HepG2 (cell line): ENCODE measurements around the gene PSEN2. TPM values are rescaled to one million over a fixed set of nuclear protein-coding genes. Genes with fewer than 3 reads are reported as not detected.

ENCODE experiments used
- ATAC-seq: fragments of 200-7000 bp; cut with Tn5 transposase; 3 replicates; pipeline ENCODE4 v1.9.1; 2020; ENCODE audit warnings: mild to moderate bottlenecking, moderate library complexity
- BruUV-seq: library from RNA; stranded (reverse); fragments of 400-500 nt; replicated peaks from 2 replicates; lab custom pipeline; 2021; lab: Mats Ljungman, UMichigan
- CTCF ChIA-PET: fragments of 300-600 bp; formaldehyde crosslinking; extraction: SDS; loops from one replicate; lab custom pipeline; 2021; ENCODE audit warnings: low total read pairs, inconsistent platforms, low intra/inter-chr PET ratio; lab: Yijun Ruan, JAX
- POLR2A ChIA-PET: fragments of 350-600 bp; sonication (Branson Sonifier 250); formaldehyde crosslinking; loops from one replicate; lab custom pipeline; 2020; ENCODE audit warnings: antibody characterized with exemption, inconsistent platforms; lab: Yijun Ruan, JAX
- DNase-seq: peaks from one replicate; pipeline ENCODE4 v3.0.0-alpha.2; 2015; ENCODE audit warnings: low spot score
- FAIRE-seq: peaks from 3 replicates; lab custom pipeline; 2011; peaks lifted over from hg19 to GRCh38; lab: Jason Lieb, UNC
- H2AFZ ChIP-seq: one replicate; pipeline ENCODE4 v1.6.1; 2011; ENCODE audit warnings: low read length, inconsistent platforms
- H3K27ac ChIP-seq: fragments of 300-600 bp; 3 replicates; pipeline ENCODE4 v1.8.0; 2011; ENCODE audit warnings: mixed run types, mild to moderate bottlenecking, mixed read lengths, low read length, inconsistent platforms; ENCODE audit not compliant: insufficient read depth; ENCODE audit errors: extremely low read length
- H3K27me3 ChIP-seq, 2 experiments: fragments of 200-600 bp in 1 of 2; 2 replicates in 1 of 2; 3 replicates in 1 of 2; pipeline versions ENCODE4 v1.6.0 to v1.8.0; 2011; ENCODE audit warnings: low read length in 2 of 2, mild to moderate bottlenecking in 2 of 2, moderate library complexity in 2 of 2, inconsistent platforms in 1 of 2; ENCODE audit not compliant: insufficient read depth in 2 of 2, control insufficient read depth in 1 of 2
- H3K36me3 ChIP-seq, 2 experiments: fragments of 200-600 bp in 1 of 2; replicated peaks in 1 of 2; 2 replicates in 1 of 2; 3 replicates in 1 of 2; pipeline versions ENCODE4 v1.5.1 to v1.8.0; 2011; ENCODE audit warnings: low read length in 2 of 2, inconsistent platforms in 1 of 2; ENCODE audit not compliant: insufficient read depth in 2 of 2, control insufficient read depth in 1 of 2
- H3K4me1 ChIP-seq: 2 replicates; pipeline ENCODE4 v1.5.1; 2012; ENCODE audit warnings: low read length, inconsistent platforms; ENCODE audit not compliant: insufficient read depth
- H3K4me2 ChIP-seq: 2 replicates; pipeline ENCODE4 v1.6.0; 2011; ENCODE audit warnings: low read depth, low read length, inconsistent platforms
- H3K4me3 ChIP-seq, 3 experiments: fragments of 200-600 bp in 1 of 3; sonication (generic), shearing (Covaris generic) in 1 of 3; replicated peaks in 1 of 3; 2 replicates each; pipeline ENCODE4 v1.5.1; 2011 to 2016; ENCODE audit warnings: low read length in 3 of 3, inconsistent platforms in 2 of 3, low read depth in 2 of 3, mild to moderate bottlenecking in 2 of 3, control low read depth in 1 of 3, mixed read lengths in 1 of 3; ENCODE audit not compliant: insufficient read depth in 1 of 3
- H3K79me2 ChIP-seq: one replicate; pipeline ENCODE4 v1.6.1; 2011; ENCODE audit warnings: low read length, inconsistent platforms; ENCODE audit not compliant: insufficient read depth
- H3K9ac ChIP-seq: 2 replicates; pipeline ENCODE4 v1.6.0; 2011; ENCODE audit warnings: mild to moderate bottlenecking, low read depth, low read length, inconsistent platforms; ENCODE audit not compliant: insufficient read depth
- H3K9me3 ChIP-seq: 2 replicates; pipeline ENCODE4 v1.5.1; 2012; ENCODE audit warnings: mild to moderate bottlenecking, low read length
- H4K20me1 ChIP-seq: 2 replicates; pipeline ENCODE4 v1.6.0; 2011; ENCODE audit warnings: inconsistent platforms, mild to moderate bottlenecking, low read length, moderate library complexity; ENCODE audit not compliant: insufficient read depth
- BHLHE40 ChIP-seq: IDR thresholded peaks from 2 replicates; pipeline ENCODE4 v1.6.1; 2011; ENCODE audit warnings: low read length, improper control_type of control experiment
- CCAR2 ChIP-seq: fragments of 200-400 bp; formaldehyde crosslinking; optimal IDR thresholded peaks from 2 replicates; pipeline ENCODE3; 2018; ENCODE audit warnings: low read depth, mild to moderate bottlenecking, low read length, moderate library complexity
- DNMT1 ChIP-seq: sonication (generic); formaldehyde crosslinking; IDR thresholded peaks from 2 replicates; pipeline ENCODE4 v1.5.1; 2020; ENCODE audit warnings: mild to moderate bottlenecking, missing genetic modification reagents
- NR2F6 ChIP-seq, 2 experiments: IDR thresholded peaks; 2 replicates each; pipeline ENCODE4 v1.6.1; 2016; ENCODE audit warnings: antibody characterized with exemption in 1 of 2, mild to moderate bottlenecking in 1 of 2
- STAG1 ChIP-seq: sonication (generic); formaldehyde crosslinking; IDR thresholded peaks from 2 replicates; pipeline ENCODE4 v1.4.0; 2020; ENCODE audit warnings: missing genetic modification reagents
- TBX3 ChIP-seq: fragments of 450-650 bp; IDR thresholded peaks from 2 replicates; pipeline ENCODE4 v1.6.1; 2017; ENCODE audit warnings: antibody characterized with exemption, mild to moderate bottlenecking, inconsistent platforms, borderline replicate concordance
- YEATS2 ChIP-seq: sonication (generic); formaldehyde crosslinking; IDR thresholded peaks from 2 replicates; pipeline ENCODE4 v1.4.0; 2020; ENCODE audit warnings: missing genetic modification reagents, borderline replicate concordance
- ZNF513 ChIP-seq: sonication (generic); formaldehyde crosslinking; conservative IDR thresholded peaks from 2 replicates; pipeline ENCODE4 v1.5.0; 2020; ENCODE audit warnings: missing genetic modification reagents
- ZNF775 ChIP-seq: sonication (generic); formaldehyde crosslinking; IDR thresholded peaks from 2 replicates; pipeline ENCODE4 v1.4.0; 2020; ENCODE audit warnings: missing genetic modification reagents, mild to moderate bottlenecking, moderate library complexity, borderline replicate concordance
- ZNF816 ChIP-seq: sonication (generic); formaldehyde crosslinking; IDR thresholded peaks from 2 replicates; pipeline ENCODE4 v1.8.0; 2022; ENCODE audit warnings: missing genetic modification reagents, mild to moderate bottlenecking, borderline replicate concordance
- WGBS: methylation state at CpG from one replicate; pipeline ENCODE4 v1.1.6; 2017; ENCODE audit warnings: low lambda C conversion rate; 5-methylcytosine and 5-hydroxymethylcytosine counted together
- in situ Hi-C: cut with HindIII; loops from 2 replicates; pipeline ENCODE4 v1.10.0; 2017; ENCODE audit warnings: low pct_unique_long_range_greater_than_20kb; ENCODE audit not compliant: extremely low pct_ligation_motif_present
- intact Hi-C: fragments of 100-400 bp; cut with micrococcal nuclease; formaldehyde crosslinking; loops from one replicate; pipeline ENCODE4 v1.10.0; 2022; ENCODE audit not compliant: unreplicated experiment
- polyA plus RNA-seq, 8 experiments: library from polyadenylated mRNA; depleted of rRNA in 3 of 8; stranded (reverse) in 7 of 8; unstranded in 1 of 8; fragments of >200 nt; fragmentation: Illumina TruSeq in 4 of 8; extraction: Trizol in 4 of 8; gene quantifications; 2 replicates each; pipeline versions ENCODE4 v1.2.1 to v1.2.3, GENCODE V29; 2011 to 2016; ENCODE audit warnings: low read depth in 4 of 8, missing spikeins in 1 of 8, mixed read lengths in 1 of 8; ENCODE audit not compliant: insufficient read depth in 1 of 8
- total RNA-seq, 5 experiments: library from RNA; depleted of rRNA; stranded (reverse); fragments of >200 nt; fragmentation: Illumina TruSeq; extraction: Trizol; gene quantifications; 2 replicates each; pipeline ENCODE4 v1.2.3, GENCODE V29; 2016; ENCODE audit warnings: low read depth in 1 of 5

The PSEN2 gene
- total and polyA plus RNA-seq, 2 of the 13 experiments (the other 11 are each of a cell fraction or from before 2014, with no cell fraction given): 5.9 to 13.1 TPM

- TF ChIP-seq ZNF513 (CRISPR knock-in tag): no peak
- TF ChIP-seq BHLHE40: no peak
- TF ChIP-seq STAG1: no peak
- no peak for TF ChIP-seq DNMT1 (CRISPR knock-in tag)
These were observed 403 bp upstream of the PSEN2 start (continued) for GRCh38 chr1:226870026-226870400.

GRCh38 chr1:226871636-226872327, 1.4 kb downstream of the PSEN2 start:
- peak overlapping the region; percentile 66; the same call in 1 of the 2 replicates for H3K9ac ChIP-seq
- WGBS: 86% methylated on average over 12 of the region's 14 CpGs
- intact Hi-C loops: no loop called here
- peaks cover 24% of the 10 kb centered on the region for H3K4me1 ChIP-seq
- POLR2A ChIA-PET: no interaction called here
- TSS peak; percentile 56 for BruUV-seq
- peak overlapping the region; percentile 80 for H3K4me2 ChIP-seq
- no peak for ATAC-seq
- H3K36me3 ChIP-seq: peaks cover 1 to 6% of the 10 kb centered on the region in 2 experiments; a peak in 2 of 5 replicates
- peak overlapping the region; percentile 67 to 78 (median 78); a peak in 5 of 6 replicates for H3K4me3 ChIP-seq
- DNase-seq: no peak
- H3K27me3 ChIP-seq: no peaks in the 10 kb centered on the region
- H3K79me2 ChIP-seq: no peaks in the 10 kb centered on the region
- CTCF ChIA-PET: no interaction called here
- H2AFZ ChIP-seq: no peak overlapping the region
- in situ Hi-C loops: no loop called here
- no peaks in the 10 kb centered on the region for H4K20me1 ChIP-seq
- no peak for FAIRE-seq
- H3K9me3 ChIP-seq: no peaks in the 10 kb centered on the region
- TF ChIP-seq NR2F6 (IDR thresholded peaks at IDR 0.05) (no peak), NR2F6 (CRISPR knock-in tag; IDR thresholded peaks at IDR 0.05) (no peak), ZNF816 (CRISPR knock-in tag) (no peak), YEATS2 (CRISPR knock-in tag) (no peak), TBX3 (no peak), ZNF775 (CRISPR knock-in tag) (no peak), CCAR2 (no peak)
- H3K27ac ChIP-seq: no peak overlapping the region
